WERI-Rb-1 (cell line): ENCODE data around the gene OR4C5.
"Not testable (repeated sequence)": the region's sequence is repeated elsewhere in the genome, so short reads cannot be mapped to it uniquely, and the experiment has no call there.

ENCODE experiments used
- DNase-seq: peaks from one replicate; pipeline ENCODE4 v3.0.0-alpha.2; 2020
- H3K27ac ChIP-seq: fragments of 250-450 bp; sonication (Bioruptor Pico); 2 replicates; pipeline ENCODE4 v1.5.1; 2020; ENCODE audit warnings: mild to moderate bottlenecking, moderate library complexity
- H3K27me3 ChIP-seq: fragments of 250-450 bp; sonication (Bioruptor Pico); 2 replicates; pipeline ENCODE4 v1.5.1; 2021; ENCODE audit warnings: mild to moderate bottlenecking, low read depth, moderate library complexity; ENCODE audit not compliant: insufficient read depth, severe bottlenecking
- H3K36me3 ChIP-seq: fragments of 250-450 bp; sonication (Bioruptor Pico); 2 replicates; pipeline ENCODE4 v1.5.1; 2020; ENCODE audit warnings: mild to moderate bottlenecking, moderate library complexity
- H3K4me3 ChIP-seq: 2 replicates; pipeline ENCODE4 v1.5.1; 2011; ENCODE audit warnings: low read depth, mild to moderate bottlenecking, control low read depth, low read length
- H3K9me3 ChIP-seq: fragments of 250-450 bp; sonication (Bioruptor Pico); 2 replicates; pipeline ENCODE4 v1.5.1; 2021; ENCODE audit warnings: mild to moderate bottlenecking, moderate library complexity; ENCODE audit not compliant: severe bottlenecking
- TF ChIP-seq, protein P1 (sequence below): IDR thresholded peaks from 2 replicates; pipeline ENCODE4 v1.5.1; 2011; ENCODE audit warnings: low read depth, mild to moderate bottlenecking, control low read depth, inconsistent platforms, low read length

Gene OR4C5

GRCh38 chr11:48341466-48341865 is 24.8 kb downstream of the OR4C5 start:
- no peaks in the 10 kb centered on the region for H3K9me3 ChIP-seq
- no peak overlapping the region for H3K27ac ChIP-seq
- TF ChIP-seq, protein P1, sequence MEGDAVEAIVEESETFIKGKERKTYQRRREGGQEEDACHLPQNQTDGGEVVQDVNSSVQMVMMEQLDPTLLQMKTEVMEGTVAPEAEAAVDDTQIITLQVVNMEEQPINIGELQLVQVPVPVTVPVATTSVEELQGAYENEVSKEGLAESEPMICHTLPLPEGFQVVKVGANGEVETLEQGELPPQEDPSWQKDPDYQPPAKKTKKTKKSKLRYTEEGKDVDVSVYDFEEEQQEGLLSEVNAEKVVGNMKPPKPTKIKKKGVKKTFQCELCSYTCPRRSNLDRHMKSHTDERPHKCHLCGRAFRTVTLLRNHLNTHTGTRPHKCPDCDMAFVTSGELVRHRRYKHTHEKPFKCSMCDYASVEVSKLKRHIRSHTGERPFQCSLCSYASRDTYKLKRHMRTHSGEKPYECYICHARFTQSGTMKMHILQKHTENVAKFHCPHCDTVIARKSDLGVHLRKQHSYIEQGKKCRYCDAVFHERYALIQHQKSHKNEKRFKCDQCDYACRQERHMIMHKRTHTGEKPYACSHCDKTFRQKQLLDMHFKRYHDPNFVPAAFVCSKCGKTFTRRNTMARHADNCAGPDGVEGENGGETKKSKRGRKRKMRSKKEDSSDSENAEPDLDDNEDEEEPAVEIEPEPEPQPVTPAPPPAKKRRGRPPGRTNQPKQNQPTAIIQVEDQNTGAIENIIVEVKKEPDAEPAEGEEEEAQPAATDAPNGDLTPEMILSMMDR: no peak
- DNase-seq: no peak
- no peaks in the 10 kb centered on the region for H3K36me3 ChIP-seq
- no peaks in the 10 kb centered on the region for H3K27me3 ChIP-seq
- H3K4me3 ChIP-seq: no peak overlapping the region

- H3K27ac ChIP-seq, H3K4me3 ChIP-seq, H3K27me3 ChIP-seq, DNase-seq, H3K36me3 ChIP-seq, H3K9me3 ChIP-seq: not testable (repeated sequence)
Measured at GRCh38 chr11:48324620-48325019, 41.6 kb downstream of the OR4C5 start, which contains the start of gene OR4C3. Gene OR4C3 (plus strand): TSS chr11:48324920. CDS start chr11:48325022, 102 bp downstream.

GRCh38 chr11:48319813-48320212 is 46.5 kb downstream of the OR4C5 start:
- not testable (repeated sequence) for H3K9me3 ChIP-seq, H3K27me3 ChIP-seq

More at GRCh38 chr11:48319813-48320212, 46.5 kb downstream of the OR4C5 start:
- not testable (repeated sequence) for H3K27ac ChIP-seq, H3K4me3 ChIP-seq, DNase-seq, H3K36me3 ChIP-seq
